NCI-H2227 (cell line): ENCODE measurements around the gene COPS2.

Experiments used
- DNase-seq: peaks from one replicate; lab custom pipeline; 2025; ENCODE audit not compliant: unreplicated experiment; lab: John Stamatoyannopoulos, UW

COPS2 gene

DNA sequence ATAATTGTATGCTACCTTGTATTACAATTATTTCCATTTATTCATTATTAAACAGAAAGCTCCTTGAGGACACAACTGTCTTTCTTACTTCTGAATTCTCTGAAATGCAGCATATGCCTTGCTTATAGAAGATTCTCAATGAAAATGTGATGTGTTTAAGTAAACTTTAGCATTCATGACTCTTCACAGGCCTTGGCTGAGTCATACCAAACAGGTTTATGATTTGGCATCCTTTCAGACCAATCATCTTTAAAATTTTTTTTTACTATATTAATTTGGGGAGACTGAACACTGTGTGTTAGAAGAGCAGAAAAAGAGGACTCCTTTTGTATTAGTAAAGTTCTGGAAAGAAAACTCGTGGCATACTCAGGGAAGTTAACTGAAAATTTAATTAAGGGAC lies 8.3 kb upstream of the COPS2 start:
- no peak for DNase-seq

DNA sequence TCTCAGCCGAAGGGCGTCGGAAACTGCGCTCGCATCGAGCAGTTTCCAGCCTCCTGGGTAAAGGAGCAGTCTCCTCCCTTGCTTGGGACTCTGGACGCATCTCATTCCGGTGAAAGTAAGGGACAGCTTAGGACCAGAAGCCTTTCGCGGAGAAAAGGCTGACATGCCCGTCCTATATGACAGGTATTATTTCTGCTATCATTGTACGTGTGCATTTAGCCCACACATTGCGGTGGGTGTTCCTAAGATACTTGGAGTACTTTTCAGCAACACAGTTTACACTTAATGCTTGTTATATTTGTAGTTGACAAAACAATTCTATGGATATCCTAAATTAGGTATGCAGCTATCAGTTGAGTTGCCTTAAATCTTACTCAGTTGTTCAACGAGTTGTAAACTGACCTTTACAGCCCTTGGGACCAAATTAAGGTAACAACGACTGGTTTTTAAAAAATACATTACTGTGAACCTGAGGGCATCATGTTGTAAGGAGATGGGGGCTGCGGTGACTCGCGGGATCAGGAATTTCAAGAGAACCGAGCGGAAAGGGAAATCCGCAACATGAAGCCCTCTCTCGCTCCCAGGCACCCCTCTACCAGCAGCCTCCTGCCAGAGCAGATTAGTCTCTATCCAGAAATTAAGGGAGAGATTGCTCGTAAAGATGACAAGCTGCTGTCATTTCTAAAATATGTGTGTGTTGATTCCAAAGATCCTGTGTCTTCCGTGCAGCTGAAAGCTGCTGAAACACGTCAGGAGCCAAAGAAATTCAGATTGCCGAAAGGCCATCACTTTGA lies 632 bp upstream of the COPS2 start:
- DNase-seq: peak; percentile 1

DNA sequence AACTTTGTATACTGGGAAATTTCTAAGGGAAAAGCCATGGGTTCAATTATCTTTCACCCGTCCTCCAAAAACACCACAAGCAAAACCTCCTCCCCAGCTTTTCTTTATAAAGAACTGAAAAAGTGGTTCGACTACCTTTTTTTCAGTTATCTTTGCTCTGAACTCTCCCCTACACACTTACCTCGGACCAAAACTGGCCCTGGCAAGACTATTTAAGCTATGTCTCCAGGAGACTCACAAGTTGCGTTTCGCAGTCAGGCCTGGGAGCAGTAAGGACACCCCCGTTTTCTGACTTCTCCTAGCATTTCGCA lies 645 bp downstream of the COPS2 start:
- DNase-seq: no peak

DNA sequence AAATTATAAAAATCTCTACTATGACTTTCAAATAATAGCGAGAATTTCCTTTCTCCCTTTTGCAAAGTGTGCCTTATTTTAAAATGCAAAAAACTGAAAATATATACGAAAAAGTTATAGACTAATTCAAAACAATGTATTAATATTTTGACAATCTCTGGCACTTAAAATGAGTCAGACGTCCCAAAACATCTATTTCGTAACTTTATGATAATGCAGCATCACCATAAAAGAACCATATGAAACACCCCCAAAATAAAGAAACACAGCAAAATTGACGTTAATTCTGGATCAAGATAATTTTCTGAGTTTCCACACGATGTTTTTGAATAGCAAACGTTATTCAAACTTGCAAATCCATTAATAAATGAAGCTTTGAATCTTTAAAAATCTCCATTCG lies 1.0 kb downstream of the COPS2 start:
- DNase-seq: no peak

DNA sequence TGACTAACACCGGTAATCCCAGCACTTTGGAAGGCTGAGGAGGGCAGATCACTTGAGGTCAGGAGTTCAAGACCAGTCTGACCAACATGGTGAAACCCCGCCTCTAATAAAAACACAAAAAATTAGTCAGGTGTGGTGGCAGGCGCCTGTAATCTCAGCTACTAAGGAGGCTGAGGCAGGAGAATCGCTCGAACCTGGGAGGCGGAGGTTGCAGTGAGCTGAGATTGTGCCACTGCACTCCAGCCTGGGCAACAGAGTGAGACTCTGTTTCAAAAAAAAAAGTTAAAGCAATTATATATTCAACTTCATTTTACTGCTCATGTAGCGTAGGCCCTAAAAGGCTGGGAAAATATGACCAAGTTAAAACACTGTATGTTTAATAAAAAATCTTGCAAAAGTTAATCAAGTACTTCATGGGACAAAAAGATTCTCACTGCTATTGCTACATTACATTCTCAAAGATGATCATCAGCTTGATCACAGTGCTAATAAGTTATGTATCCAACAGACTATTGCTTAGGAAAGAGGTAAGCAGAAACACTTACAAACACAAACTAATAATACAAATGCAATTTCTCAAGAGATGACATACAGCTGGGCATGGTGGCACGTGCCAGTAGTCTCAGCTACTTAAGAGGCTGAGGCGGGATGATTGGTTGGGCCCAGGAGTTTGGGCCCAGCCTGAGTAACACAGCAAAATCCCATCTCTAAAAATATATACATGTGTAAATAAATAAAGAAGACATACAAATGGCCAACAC lies 2.7 kb downstream of the COPS2 start:
- DNase-seq: no peak

DNA sequence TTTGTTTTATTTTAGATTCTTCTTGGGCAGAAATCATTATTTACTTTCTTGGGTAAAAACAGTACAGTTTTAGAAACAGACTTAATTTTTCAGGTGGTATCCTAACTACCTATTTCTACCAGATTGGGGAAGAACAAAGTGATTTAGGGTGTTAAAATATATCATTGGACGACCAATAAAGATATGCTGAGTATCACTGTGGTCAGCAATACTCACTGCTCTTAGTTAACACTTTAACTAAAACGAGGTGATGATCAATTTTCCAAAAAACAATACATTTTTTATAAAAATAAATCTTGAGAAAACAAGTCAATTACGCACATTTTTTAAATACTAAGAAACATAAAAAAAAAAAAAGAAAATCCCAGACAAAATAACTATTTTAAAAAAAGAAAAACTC lies 3.6 kb downstream of the COPS2 start:
- no peak for DNase-seq

DNA sequence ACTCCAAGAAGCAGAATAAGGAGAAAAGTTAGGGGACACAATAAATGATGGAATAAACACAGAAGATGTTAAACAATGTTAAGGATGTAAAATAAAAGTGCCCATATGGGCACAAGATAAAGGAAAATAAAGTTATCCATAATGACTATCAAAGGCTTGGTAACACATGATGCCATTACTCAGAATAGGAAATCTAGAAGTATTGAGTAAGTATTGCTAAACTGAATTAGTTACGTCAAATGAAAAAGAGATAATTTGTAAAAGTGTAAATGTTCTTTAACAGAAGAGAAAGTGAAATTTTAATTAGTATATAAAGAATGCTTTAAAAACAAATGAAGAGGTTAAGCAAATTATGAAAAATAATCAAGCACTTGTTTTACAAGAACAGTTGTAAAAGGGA lies 6.7 kb downstream of the COPS2 start:
- no peak for DNase-seq

DNA sequence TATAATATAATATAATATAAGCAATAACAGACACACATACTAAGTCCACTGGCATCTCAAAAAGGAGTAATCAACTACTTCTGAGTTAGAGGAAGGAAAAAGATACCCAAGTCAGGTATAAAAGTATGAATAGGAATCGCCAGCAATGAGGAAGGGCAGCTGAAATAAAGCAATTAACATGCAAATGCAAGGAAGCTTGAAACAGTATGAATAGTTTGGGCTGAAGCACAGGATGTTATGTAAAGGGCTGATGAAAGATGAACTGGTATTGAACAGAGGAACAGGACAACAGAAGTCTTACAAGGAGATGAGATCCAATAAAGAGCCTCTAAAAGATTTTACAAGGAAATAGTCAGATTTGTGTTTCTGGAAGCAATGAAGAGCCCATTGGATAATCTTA lies 7.1 kb downstream of the COPS2 start:
- DNase-seq: no peak

DNA sequence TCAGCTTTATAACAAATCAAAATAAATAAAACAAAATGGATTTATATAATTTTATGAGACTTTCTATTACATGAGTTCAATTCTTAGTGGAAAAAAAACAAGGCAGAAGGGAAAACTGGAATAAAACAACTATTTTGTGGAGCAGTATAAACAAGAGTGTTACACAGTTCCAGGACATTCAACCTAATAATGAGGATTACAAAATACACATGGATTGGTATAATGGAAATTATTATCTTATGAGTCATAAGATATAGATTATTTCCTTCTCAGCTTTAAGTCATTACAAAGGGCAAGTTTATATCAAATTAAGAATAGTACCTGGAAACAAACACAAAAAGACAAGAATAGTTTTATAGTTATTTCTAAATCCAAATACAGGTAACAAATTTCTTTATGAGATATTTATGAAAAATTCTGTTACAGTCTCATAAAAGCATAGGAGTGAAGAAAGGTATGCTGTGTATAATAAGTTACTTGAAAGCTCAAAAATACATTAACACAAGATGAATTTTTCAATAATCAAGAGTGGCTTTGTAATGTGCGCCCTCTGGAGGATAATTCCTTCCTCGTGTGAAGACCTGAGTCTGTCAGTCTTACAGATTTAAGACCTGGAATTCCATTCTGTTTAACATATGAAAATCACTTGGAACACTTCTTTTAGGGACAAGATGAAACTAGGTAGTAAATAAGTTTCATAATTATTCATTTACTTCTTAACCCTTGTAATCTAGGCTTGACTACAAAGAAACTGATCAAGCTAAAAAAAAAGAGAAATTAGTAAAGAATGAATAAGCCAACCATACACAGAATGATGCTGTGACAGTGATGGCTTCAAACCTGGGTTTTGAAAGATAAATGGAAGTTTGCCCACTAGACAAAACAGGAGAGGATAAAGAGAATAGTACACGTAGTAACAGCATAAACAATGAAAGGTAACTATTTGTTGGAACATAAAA lies 9.5 kb downstream of the COPS2 start:
- peak; percentile 44 for DNase-seq

DNA sequence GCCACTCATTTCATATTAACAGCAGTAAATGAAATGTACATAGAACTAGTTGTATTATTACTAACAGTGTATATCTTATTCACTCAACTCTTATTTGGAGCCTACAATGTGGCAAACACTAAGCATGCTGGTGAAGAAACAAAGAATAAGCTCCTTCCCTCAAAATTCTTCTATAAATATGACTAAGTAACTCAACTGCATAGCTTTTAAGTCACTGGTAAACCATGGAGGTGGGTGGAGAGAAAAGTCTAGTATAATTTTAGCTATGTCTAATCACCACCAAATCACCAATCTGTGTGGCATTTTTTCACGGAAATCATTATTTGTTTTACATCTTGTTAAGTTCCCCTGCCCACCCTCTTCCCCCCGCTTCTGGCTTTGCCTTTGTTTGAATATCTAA lies 17.5 kb downstream of the COPS2 start:
- DNase-seq: no peak

DNA sequence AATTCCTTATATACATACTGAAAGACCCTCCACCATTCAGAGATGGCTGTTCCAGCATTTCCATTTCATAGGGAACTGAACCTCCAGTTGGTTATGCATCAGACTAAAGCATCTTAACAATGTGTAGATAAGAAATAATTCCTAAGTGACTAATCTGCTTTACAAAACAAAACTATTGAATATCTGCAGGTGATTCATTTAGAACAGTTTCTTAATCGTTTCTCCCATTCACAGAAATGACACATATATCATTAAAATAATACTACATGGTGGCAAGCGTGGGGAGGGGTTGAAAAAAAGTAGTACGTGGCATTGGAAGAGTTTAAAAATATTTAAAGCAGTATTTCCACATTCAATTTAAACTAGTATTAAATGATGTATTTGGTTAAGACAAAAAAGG lies 19.5 kb downstream of the COPS2 start:
- DNase-seq: no peak

DNA sequence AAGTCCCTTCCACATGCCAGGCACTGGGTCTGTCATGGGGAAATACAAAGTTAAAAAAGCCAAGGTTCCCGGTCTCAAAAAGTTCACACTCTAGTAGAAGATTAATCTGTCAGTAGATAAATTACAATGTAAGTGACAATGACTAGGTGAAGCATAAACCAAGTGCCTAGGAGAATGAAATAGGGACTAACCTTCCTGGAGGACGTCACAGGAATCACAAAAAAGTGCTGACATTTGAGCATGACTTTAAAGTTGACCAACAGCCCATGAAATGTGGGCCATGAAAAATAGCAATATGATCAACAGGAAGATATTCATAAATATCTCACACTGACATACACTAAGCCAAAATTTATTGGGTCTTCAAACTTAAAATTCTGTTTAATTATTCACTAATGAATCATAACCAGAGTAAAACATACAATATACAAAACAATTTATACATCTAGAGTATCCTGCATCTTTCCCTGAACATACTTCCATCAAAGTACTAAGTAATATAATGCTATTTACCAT lies 20.0 kb downstream of the COPS2 start:
- no peak for DNase-seq

DNA sequence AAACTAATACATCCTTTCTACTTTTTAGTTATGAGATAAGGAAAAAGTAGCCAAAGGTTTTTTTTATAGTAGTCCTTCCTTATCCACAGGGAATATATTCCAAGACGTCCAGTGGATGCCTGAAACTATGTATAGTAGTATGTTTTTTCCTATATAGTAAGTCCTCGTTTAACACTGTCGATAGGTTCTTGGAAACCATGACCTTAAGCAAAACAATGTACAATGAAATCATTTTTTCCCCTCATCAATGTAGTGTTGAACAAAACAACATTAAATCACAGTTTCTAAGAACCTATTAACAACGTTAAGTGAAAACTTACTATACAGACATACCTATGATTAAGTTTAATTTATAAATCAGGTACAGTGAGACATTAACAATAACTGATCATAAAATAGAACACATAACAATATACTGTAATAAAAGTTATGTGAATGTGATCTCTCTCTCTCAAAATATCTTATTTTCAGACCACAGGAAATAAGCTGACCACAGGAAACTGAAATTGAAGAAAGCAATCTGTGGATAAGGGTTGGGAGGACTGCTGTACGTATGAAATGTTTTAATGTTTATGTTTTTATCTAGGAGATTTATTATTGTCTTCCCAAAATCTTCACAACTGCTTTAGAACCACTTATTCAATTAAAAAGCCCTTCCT lies 20.6 kb downstream of the COPS2 start:
- DNase-seq: no peak

DNA sequence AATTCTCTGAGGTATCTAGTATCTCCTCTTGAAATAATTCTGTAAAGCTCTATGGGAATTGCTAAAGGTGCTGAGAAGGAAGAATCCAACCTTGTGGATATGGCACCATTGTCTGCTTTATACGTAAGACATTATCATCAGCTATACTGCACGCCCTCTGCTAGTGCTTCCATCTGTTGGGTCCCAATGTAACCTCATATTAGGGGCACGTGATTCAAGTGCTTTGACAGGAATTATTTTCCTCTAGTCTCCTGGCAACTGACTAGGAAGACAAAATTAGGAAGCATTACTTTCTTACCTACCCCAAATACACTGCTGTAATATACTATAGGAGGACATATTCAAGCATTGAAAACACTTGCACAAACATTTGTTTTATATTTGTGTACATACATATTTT lies 24.0 kb downstream of the COPS2 start:
- peak; percentile 43 for DNase-seq

DNA sequence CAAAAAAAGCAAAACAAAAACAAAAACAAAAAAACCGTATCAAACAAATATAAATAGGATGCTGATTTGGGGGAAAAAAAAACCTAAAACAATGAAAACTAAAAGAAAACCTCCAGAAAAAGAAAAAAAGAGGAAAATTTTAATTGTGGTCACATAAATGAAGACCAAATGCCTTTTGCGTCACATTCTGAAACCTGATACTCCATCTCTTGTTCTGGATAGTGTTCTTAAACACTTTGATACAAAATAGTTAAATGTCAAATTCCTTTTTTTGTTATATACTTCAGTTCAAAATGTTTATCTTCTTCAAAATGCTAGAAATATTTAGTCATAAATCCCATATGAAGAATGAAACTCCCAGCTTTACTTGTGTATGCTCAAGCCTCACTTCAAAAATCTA lies 31.0 kb downstream of the COPS2 start:
- DNase-seq: no peak

DNA sequence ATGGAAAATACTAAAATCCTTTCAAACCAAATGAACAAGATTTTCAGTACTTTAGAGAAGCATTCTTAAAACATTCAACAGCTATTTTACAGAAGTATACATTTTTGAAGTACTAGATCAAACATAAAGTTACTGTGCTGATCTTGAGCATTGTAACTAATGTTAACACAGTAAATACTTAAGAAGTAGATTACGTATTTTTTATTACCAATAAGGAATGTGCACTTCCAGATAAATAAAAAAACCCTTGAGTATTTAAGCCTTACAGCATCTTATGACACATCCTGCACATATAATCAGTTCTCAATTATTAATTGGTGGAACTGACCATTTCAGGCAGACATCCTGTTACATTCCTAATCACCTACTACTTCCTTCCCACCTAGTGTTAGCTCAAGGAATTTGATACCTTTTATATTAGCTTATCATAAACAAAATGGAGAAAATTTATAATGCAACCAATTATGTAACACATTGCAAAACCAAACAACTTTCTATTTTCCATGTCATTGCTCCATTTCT lies 32.8 kb downstream of the COPS2 start:
- DNase-seq: no peak

DNA sequence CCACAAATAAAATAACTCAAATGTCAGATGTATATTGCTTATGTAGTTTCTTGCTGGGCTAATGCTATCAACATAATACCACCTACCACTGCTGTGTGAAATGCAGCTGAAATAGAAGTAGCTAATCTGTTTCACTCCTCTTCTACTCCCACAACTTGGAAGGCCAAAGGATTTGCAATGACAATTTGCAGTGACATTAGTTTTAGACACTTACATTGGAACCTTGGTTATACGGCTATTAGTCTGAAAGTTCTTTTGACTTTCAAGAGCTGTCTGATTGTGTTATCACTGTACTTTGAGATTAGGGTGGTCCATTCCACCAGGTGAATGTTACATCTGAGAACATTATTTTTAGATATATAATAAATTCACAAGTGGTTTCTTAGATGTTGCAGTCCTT lies 33.5 kb downstream of the COPS2 start:
- no peak for DNase-seq

DNA sequence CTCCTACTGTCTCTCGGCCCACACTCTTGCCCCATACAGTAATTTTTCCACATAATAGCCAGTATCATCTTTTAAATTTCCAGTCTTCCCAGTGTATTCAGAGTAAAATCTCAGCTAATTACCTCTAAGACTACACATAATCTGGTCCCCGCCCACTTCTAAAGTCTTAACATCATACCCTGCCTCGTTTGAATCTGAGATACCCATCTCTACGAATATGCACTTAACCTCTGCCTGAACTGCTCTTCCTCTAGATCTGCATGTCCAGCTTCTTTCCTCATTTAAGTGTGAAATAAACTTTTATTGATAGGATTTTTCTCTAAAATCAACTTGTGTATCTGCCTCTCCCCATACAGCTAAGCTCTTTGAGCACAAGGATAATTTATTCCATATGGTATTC lies 34.6 kb downstream of the COPS2 start:
- no peak for DNase-seq

DNA sequence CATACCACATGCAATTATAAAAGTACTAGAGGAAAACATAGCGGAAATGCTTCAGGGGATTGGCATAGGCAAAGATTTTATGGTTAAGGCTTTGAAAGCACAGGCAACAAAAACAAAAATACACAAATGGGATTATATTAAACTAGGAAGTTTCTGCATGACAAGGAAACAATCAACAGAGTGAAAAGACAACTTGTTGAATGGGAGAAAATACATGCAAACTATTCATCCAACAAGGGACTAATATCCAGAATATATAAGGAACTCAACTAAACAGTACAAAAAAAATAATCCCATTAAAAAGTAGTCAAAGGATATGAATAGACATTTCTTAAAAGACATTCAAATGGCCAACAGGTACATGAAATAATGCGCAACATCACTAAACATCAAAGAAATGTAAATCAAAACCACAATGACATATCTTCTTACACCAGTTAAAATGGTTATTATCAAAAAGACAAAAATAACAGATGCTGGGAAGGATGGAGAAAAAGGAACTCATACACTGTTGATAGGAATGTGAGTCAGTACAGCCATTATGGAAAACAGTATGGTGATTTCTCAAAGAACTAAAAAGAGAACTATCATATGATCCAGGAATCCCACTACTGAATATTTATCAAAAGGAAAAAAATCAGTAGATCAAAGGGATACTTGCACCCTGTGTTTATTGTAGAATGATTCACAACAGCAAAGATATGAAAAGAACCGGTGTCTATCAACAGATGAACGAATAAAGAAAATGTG lies 39.1 kb downstream of the COPS2 start:
- no peak for DNase-seq

DNA sequence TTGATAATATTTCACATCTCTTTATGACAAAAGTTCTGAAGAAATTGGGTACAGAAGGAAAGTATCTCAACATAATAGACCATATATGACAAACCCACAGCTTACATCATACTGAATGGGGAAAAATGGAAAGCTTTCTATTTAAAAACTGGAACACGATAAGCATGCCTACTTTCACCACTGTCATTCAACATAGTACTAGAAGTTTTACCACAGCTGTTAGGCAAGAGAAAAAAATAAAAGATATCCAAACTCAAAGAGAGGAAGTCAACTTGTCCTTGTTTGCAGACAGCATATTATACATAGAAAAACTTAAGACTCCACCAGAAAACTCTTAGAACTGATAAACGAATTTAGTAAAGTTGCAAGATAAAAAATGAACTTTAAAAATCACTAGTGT lies 40.3 kb downstream of the COPS2 start:
- DNase-seq: no peak
